ENCODE measurements around the gene MDM2. TPM values are rescaled to one million over a fixed set of nuclear protein-coding genes. Genes with fewer than 3 reads are reported as not detected.

The MDM2 gene
- total RNA-seq, 4 donors from 2014 or later = 75.9 to 99.6 (median 85.8) TPM

- Histone ChIP-seq H3K36me3 (peaks cover 0 to 89% (median 9%) of the 10 kb centered on the region in 3 donors), H3K9me3 (no peaks in the 10 kb centered on the region), H3K27ac (no peak overlapping the region), H3K4me1 (peaks cover 0 to 9% (median 0%) of the 10 kb centered on the region in 4 donors), H3K27me3 (no peaks in the 10 kb centered on the region), H3K4me3 (no peak overlapping the region)
- no peak for DNase-seq (ENCODE audit: low spot score in 2 of 2)
- 79 to 82% methylated on average over 6 of the region's 6 CpGs for WGBS, 2 donors
- no peak for TF ChIP-seq POLR2A (IDR thresholded peaks at IDR 0.05)
- TF ChIP-seq EP300 (IDR thresholded peaks at IDR 0.05) = no peak
- TF ChIP-seq, protein P1, sequence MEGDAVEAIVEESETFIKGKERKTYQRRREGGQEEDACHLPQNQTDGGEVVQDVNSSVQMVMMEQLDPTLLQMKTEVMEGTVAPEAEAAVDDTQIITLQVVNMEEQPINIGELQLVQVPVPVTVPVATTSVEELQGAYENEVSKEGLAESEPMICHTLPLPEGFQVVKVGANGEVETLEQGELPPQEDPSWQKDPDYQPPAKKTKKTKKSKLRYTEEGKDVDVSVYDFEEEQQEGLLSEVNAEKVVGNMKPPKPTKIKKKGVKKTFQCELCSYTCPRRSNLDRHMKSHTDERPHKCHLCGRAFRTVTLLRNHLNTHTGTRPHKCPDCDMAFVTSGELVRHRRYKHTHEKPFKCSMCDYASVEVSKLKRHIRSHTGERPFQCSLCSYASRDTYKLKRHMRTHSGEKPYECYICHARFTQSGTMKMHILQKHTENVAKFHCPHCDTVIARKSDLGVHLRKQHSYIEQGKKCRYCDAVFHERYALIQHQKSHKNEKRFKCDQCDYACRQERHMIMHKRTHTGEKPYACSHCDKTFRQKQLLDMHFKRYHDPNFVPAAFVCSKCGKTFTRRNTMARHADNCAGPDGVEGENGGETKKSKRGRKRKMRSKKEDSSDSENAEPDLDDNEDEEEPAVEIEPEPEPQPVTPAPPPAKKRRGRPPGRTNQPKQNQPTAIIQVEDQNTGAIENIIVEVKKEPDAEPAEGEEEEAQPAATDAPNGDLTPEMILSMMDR (IDR thresholded peaks at IDR 0.05) = no peak
Measured at GRCh38 chr12:68831272-68831671, 23.3 kb downstream of the MDM2 start.

- Histone ChIP-seq H3K27me3 (no peaks in the 10 kb centered on the region), H3K9me3 (no peaks in the 10 kb centered on the region), H3K36me3 (peaks cover 0 to 88% (median 10%) of the 10 kb centered on the region in 3 donors), H3K4me1 (peaks cover 0 to 9% (median 0%) of the 10 kb centered on the region in 4 donors), H3K4me3 (no peak overlapping the region), H3K27ac (no peak overlapping the region)
- TF ChIP-seq POLR2A (IDR thresholded peaks at IDR 0.05) (no peak), EP300 (IDR thresholded peaks at IDR 0.05) (no peak)
- TF ChIP-seq, protein P1 (IDR thresholded peaks at IDR 0.05) = no peak
- no peak for DNase-seq (ENCODE audit: low spot score in 2 of 2)
- 94 to 96% methylated on average over 14 of the region's 14 CpGs for WGBS, 2 donors
Measured at GRCh38 chr12:68831751-68832503, 23.9 kb downstream of the MDM2 start.

DNA sequence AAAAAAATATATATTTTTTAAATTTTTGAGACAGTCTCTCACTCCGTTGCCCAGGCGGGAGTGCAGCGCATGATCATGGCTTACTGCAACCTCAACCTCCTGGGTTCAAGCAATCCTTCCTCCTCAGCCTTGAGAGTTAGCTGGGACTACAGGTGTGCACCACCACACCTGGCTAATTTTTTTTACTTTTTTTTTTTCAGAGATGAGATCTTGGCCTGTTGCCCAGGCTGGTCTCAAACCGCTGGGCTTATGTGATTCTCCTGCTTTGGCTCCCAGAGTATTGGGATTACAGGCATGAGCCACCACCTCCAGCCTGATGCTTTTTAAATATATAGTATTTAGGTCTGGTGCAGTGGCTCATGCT, 24.5 kb downstream of the MDM2 start:
- no peak overlapping the region for H3K27ac ChIP-seq
- no peak overlapping the region for H3K4me3 ChIP-seq
- H3K9me3 ChIP-seq = no peaks in the 10 kb centered on the region
- peaks cover 0 to 88% (median 15%) of the 10 kb centered on the region in 3 donors for H3K36me3 ChIP-seq
- WGBS, 2 donors = 95 to 97% methylated on average over 4 of the region's 4 CpGs
- no peak for DNase-seq (ENCODE audit: low spot score in 2 of 2)
- TF ChIP-seq EP300 (IDR thresholded peaks at IDR 0.05) (no peak), POLR2A (IDR thresholded peaks at IDR 0.05) (no peak)
- TF ChIP-seq, protein P1 (IDR thresholded peaks at IDR 0.05) = no peak
- H3K27me3 ChIP-seq = no peaks in the 10 kb centered on the region
- H3K4me1 ChIP-seq = peaks cover 0 to 9% (median 0%) of the 10 kb centered on the region in 4 donors

DNA sequence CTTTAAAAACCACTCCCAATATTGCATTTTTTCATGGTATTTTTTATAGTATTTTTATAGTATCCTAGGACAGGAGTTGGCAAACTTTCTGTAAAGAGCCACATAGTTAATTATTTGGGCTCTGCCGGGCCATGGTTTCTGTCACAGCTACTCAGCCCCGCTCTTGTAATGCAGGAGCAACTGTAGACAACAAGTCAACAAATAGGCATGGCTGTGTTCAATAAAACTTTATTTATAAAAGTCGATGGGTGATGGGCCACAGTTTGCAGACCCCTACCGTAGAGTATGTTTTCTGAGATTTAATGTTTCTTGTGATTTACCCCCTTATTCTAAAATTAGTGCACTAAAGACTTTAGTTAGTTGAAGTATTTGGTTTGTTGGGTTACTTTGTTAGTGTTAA, 25.5 kb downstream of the MDM2 start:
- DNase-seq (ENCODE audit: low spot score in 2 of 2) = no peak
- Histone ChIP-seq H3K27ac (no peak overlapping the region), H3K9me3 (no peaks in the 10 kb centered on the region), H3K27me3 (no peaks in the 10 kb centered on the region), H3K36me3 (peaks cover 0 to 87% (median 16%) of the 10 kb centered on the region in 3 donors), H3K4me3 (no peak overlapping the region), H3K4me1 (peaks cover 0 to 9% (median 0%) of the 10 kb centered on the region in 4 donors)
- 97 to 99% methylated on average over 4 of the region's 4 CpGs for WGBS, 2 donors
- no peak for TF ChIP-seq POLR2A (IDR thresholded peaks at IDR 0.05)
- TF ChIP-seq, protein P1 (IDR thresholded peaks at IDR 0.05) = no peak
- no peak for TF ChIP-seq EP300 (IDR thresholded peaks at IDR 0.05)

GRCh38 chr12:68835333-68835908, 27.4 kb downstream of the MDM2 start:
- no peak for TF ChIP-seq POLR2A (IDR thresholded peaks at IDR 0.05)
- Histone ChIP-seq H3K27ac (no peak overlapping the region), H3K36me3 (peaks cover 0 to 89% (median 16%) of the 10 kb centered on the region in 3 donors)

More at GRCh38 chr12:68835333-68835908, 27.4 kb downstream of the MDM2 start:
- Histone ChIP-seq H3K9me3 (no peaks in the 10 kb centered on the region), H3K4me3 (no peak overlapping the region), H3K27me3 (no peaks in the 10 kb centered on the region), H3K4me1 (peaks cover 0 to 9% (median 0%) of the 10 kb centered on the region in 4 donors)
- WGBS, 2 donors = 63 to 74% methylated on average over 10 of the region's 10 CpGs
- DNase-seq (ENCODE audit: low spot score in 2 of 2) = no peak

Data from tibial nerve (tissue), 4 donors.